Measurements from ENCODE around the gene MAP3K10.
A peak's percentile ranks its signal among the peaks of the same experiment; 100 is the strongest.

The MAP3K10 gene

GRCh38 chr19:40175820-40176219, 15.4 kb upstream of the MAP3K10 start:
- TF ChIP-seq CTCF (IDR thresholded peaks at IDR 0.05; ENCODE audit: extremely low read depth, insufficient read depth, missing control alignments): no peak
- in situ Hi-C loops (cut with MboI; ENCODE audit: low pct_unique_long_range_greater_than_20kb, low sequenced_read_pairs, unreplicated experiment): no loop called here
- no peak for DNase-seq (ENCODE audit: low spot score)

- no peak for DNase-seq (ENCODE audit: low spot score)
- no peak for TF ChIP-seq CTCF (IDR thresholded peaks at IDR 0.05; ENCODE audit: extremely low read depth, insufficient read depth, missing control alignments)
- in situ Hi-C loops (cut with MboI; ENCODE audit: low pct_unique_long_range_greater_than_20kb, low sequenced_read_pairs, unreplicated experiment): no loop called here
Measured at GRCh38 chr19:40177286-40178070, 13.7 kb upstream of the MAP3K10 start.

- in situ Hi-C loops (cut with MboI; ENCODE audit: low pct_unique_long_range_greater_than_20kb, low sequenced_read_pairs, unreplicated experiment): no loop called here
- TF ChIP-seq CTCF (IDR thresholded peaks at IDR 0.05; ENCODE audit: extremely low read depth, insufficient read depth, missing control alignments): no peak
- no peak for DNase-seq (ENCODE audit: low spot score)
Measured at GRCh38 chr19:40178756-40179155, 12.5 kb upstream of the MAP3K10 start.

- TF ChIP-seq CTCF (IDR thresholded peaks at IDR 0.05; ENCODE audit: extremely low read depth, insufficient read depth, missing control alignments): no peak
- in situ Hi-C loops (cut with MboI; ENCODE audit: low pct_unique_long_range_greater_than_20kb, low sequenced_read_pairs, unreplicated experiment): no loop called here
- no peak for DNase-seq (ENCODE audit: low spot score)
Measured at GRCh38 chr19:40184273-40184672, 7.0 kb upstream of the MAP3K10 start.

- peak; percentile 40 for TF ChIP-seq CTCF (IDR thresholded peaks at IDR 0.05; ENCODE audit: extremely low read depth, insufficient read depth, missing control alignments)
- in situ Hi-C loops (cut with MboI; ENCODE audit: low pct_unique_long_range_greater_than_20kb, low sequenced_read_pairs, unreplicated experiment): no loop called here
- DNase-seq (ENCODE audit: low spot score): peak; percentile 70
Measured at GRCh38 chr19:40191836-40192646, 815 bp downstream of the MAP3K10 start.

- no peak for TF ChIP-seq CTCF (IDR thresholded peaks at IDR 0.05; ENCODE audit: extremely low read depth, insufficient read depth, missing control alignments)
- in situ Hi-C loops (cut with MboI; ENCODE audit: low pct_unique_long_range_greater_than_20kb, low sequenced_read_pairs, unreplicated experiment): no loop called here
- DNase-seq (ENCODE audit: low spot score): no peak
Measured at GRCh38 chr19:40192758-40193586, 1.7 kb downstream of the MAP3K10 start.
